ENCODE results near the gene XRCC6.

DNA sequence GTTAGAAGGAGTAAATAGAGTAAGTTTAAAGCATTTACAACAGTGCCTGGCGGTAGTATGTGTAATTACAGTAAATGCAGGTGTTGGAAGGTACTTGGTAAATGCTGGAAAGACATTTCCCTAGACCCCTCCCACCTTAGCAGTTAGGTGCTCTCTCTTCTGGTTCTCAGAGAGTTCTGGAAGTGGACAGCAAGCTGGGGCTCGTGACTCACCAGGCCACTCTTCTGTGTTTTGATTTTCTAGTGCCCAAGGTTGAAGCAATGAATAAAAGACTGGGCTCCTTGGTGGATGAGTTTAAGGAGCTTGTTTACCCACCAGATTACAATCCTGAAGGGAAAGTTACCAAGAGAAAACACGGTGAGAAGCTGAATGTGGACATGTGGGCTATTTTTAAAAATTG lies 40.0 kb downstream of the XRCC6 start:
- TF ChIP-seq CTCF (conservative IDR thresholded peaks at IDR 0.05 in 1 of 2, IDR thresholded peaks at IDR 0.05 in 1 of 2; ENCODE audit: low read depth in 1 of 2, low read length in 2 of 2) (no peak), EZH2 (IDR thresholded peaks at IDR 0.05; ENCODE audit: low read length, missing control alignments) (no peak)
